HEK293 (cell line): Measurements from ENCODE around the gene SLC34A3.
A peak's percentile ranks its signal among the peaks of the same experiment; 100 is the strongest.

ENCODE experiments used
- BCL6B ChIP-seq: fragments of 450-650 bp; formaldehyde crosslinking; IDR thresholded peaks from 2 replicates; pipeline ENCODE4 v1.5.1; 2017; ENCODE audit warnings: missing biosample characterization, missing genetic modification characterization
- ELK4 ChIP-seq: IDR thresholded peaks from 2 replicates; pipeline ENCODE4 v1.6.1; 2011; ENCODE audit warnings: mild to moderate bottlenecking, low read depth, low read length, borderline replicate concordance
- MZF1 ChIP-seq: fragments of 450-650 bp; formaldehyde crosslinking; IDR thresholded peaks from 2 replicates; pipeline ENCODE4 v1.5.1; 2017; ENCODE audit warnings: missing biosample characterization, missing genetic modification characterization, borderline replicate concordance
- PRDM1 ChIP-seq: fragments of 450-650 bp; formaldehyde crosslinking; IDR thresholded peaks from 2 replicates; pipeline ENCODE4; 2016; ENCODE audit warnings: missing biosample characterization, missing genetic modification characterization
- RBAK ChIP-seq: fragments of 450-650 bp; formaldehyde crosslinking; IDR thresholded peaks from 2 replicates; pipeline ENCODE4 v1.5.1; 2016; ENCODE audit warnings: missing biosample characterization, missing genetic modification characterization
- ZBTB21 ChIP-seq: fragments of 450-650 bp; formaldehyde crosslinking; IDR thresholded peaks from 2 replicates; pipeline ENCODE4 v1.5.1; 2017; ENCODE audit warnings: missing biosample characterization, missing genetic modification characterization
- ZBTB48 ChIP-seq: fragments of 450-650 bp; formaldehyde crosslinking; IDR thresholded peaks from 2 replicates; pipeline ENCODE4 v1.5.1; 2016; ENCODE audit warnings: missing biosample characterization, missing genetic modification characterization
- ZFHX2 ChIP-seq: fragments of 450-650 bp; formaldehyde crosslinking; conservative IDR thresholded peaks from 2 replicates; pipeline ENCODE4 v1.5.1; 2016; ENCODE audit warnings: missing biosample characterization, missing genetic modification characterization
- ZFP41 ChIP-seq: fragments of 450-650 bp; formaldehyde crosslinking; IDR thresholded peaks from 2 replicates; pipeline ENCODE4 v1.5.1; 2016; ENCODE audit warnings: missing biosample characterization, missing genetic modification characterization, borderline replicate concordance
- ZNF114 ChIP-seq: fragments of 450-650 bp; formaldehyde crosslinking; IDR thresholded peaks from 2 replicates; pipeline ENCODE4 v1.5.0; 2017; ENCODE audit warnings: missing biosample characterization, missing genetic modification characterization
- ZNF133 ChIP-seq: fragments of 450-650 bp; formaldehyde crosslinking; IDR thresholded peaks from 2 replicates; pipeline ENCODE4 v1.5.1; 2016; ENCODE audit warnings: missing biosample characterization, missing genetic modification characterization
- ZNF202 ChIP-seq: fragments of 450-650 bp; formaldehyde crosslinking; IDR thresholded peaks from 2 replicates; pipeline ENCODE4 v1.5.1; 2016; ENCODE audit warnings: missing biosample characterization, missing genetic modification characterization, borderline replicate concordance
- ZNF248 ChIP-seq: fragments of 450-650 bp; formaldehyde crosslinking; IDR thresholded peaks from 2 replicates; pipeline ENCODE4 v1.5.1; 2017; ENCODE audit warnings: missing biosample characterization, missing genetic modification characterization
- ZNF266 ChIP-seq: fragments of 450-650 bp; formaldehyde crosslinking; IDR thresholded peaks from 2 replicates; pipeline ENCODE4 v1.5.1; 2016; ENCODE audit warnings: missing biosample characterization, missing genetic modification characterization, low read depth
- ZNF274 ChIP-seq, 2 experiments: fragments of 200-500 bp in 1 of 2; fragments of 450-650 bp in 1 of 2; sonication (Bioruptor generic) in 1 of 2; formaldehyde crosslinking in 1 of 2; IDR thresholded peaks; 2 replicates each; pipeline versions ENCODE4 v1.5.1 to v1.6.1; 2014 to 2016; ENCODE audit warnings: borderline replicate concordance in 1 of 2, inconsistent platforms in 1 of 2, low read length in 1 of 2, missing biosample characterization in 1 of 2, missing genetic modification characterization in 1 of 2
- ZNF366 ChIP-seq: fragments of 450-650 bp; formaldehyde crosslinking; conservative IDR thresholded peaks from 2 replicates; pipeline ENCODE4 v1.5.1; 2016; ENCODE audit warnings: missing biosample characterization, missing genetic modification characterization
- ZNF37A ChIP-seq: fragments of 450-650 bp; IDR thresholded peaks from 2 replicates; pipeline ENCODE4 v1.5.1; 2018; ENCODE audit warnings: missing biosample characterization, missing genetic modification characterization
- ZNF426 ChIP-seq: fragments of 450-650 bp; formaldehyde crosslinking; IDR thresholded peaks from 2 replicates; pipeline ENCODE4 v1.5.1; 2017; ENCODE audit warnings: missing biosample characterization, missing genetic modification characterization, mild to moderate bottlenecking, inconsistent platforms, moderate library complexity
- ZNF596 ChIP-seq: fragments of 450-650 bp; IDR thresholded peaks from 2 replicates; pipeline ENCODE4 v1.5.0; 2018; ENCODE audit warnings: missing biosample characterization, mild to moderate bottlenecking, missing genetic modification characterization, moderate library complexity
- ZNF626 ChIP-seq: fragments of 450-650 bp; sonication (Bioruptor Pico); formaldehyde crosslinking; IDR thresholded peaks from 2 replicates; pipeline ENCODE4 v1.5.1; 2018; ENCODE audit warnings: missing biosample characterization, missing genetic modification characterization, inconsistent platforms
- ZNF677 ChIP-seq: fragments of 450-650 bp; IDR thresholded peaks from 2 replicates; pipeline ENCODE4 v1.5.0; 2018; ENCODE audit warnings: missing biosample characterization, mild to moderate bottlenecking, missing genetic modification characterization, moderate library complexity
- ZNF704 ChIP-seq: fragments of 450-650 bp; formaldehyde crosslinking; IDR thresholded peaks from 2 replicates; pipeline ENCODE4 v1.5.1; 2016; ENCODE audit warnings: missing biosample characterization, missing genetic modification characterization
- ZNF792 ChIP-seq: fragments of 450-650 bp; formaldehyde crosslinking; IDR thresholded peaks from 2 replicates; pipeline ENCODE4 v1.5.1; 2016; ENCODE audit warnings: missing biosample characterization, missing genetic modification characterization
- ZSCAN30 ChIP-seq: fragments of 450-650 bp; IDR thresholded peaks from 2 replicates; pipeline ENCODE4 v1.5.1; 2018; ENCODE audit warnings: missing biosample characterization, mild to moderate bottlenecking, missing genetic modification characterization, moderate library complexity
- TF ChIP-seq, protein P1 (sequence below): fragments of 450-650 bp; formaldehyde crosslinking; IDR thresholded peaks from 2 replicates; pipeline ENCODE4 v1.5.1; 2016; ENCODE audit warnings: missing biosample characterization, missing genetic modification characterization
- TF ChIP-seq, protein P2 (sequence below): fragments of 450-650 bp; formaldehyde crosslinking; IDR thresholded peaks from 2 replicates; pipeline ENCODE4 v1.5.1; 2016; ENCODE audit warnings: missing biosample characterization, missing genetic modification characterization, low read depth

SLC34A3 gene

DNA sequence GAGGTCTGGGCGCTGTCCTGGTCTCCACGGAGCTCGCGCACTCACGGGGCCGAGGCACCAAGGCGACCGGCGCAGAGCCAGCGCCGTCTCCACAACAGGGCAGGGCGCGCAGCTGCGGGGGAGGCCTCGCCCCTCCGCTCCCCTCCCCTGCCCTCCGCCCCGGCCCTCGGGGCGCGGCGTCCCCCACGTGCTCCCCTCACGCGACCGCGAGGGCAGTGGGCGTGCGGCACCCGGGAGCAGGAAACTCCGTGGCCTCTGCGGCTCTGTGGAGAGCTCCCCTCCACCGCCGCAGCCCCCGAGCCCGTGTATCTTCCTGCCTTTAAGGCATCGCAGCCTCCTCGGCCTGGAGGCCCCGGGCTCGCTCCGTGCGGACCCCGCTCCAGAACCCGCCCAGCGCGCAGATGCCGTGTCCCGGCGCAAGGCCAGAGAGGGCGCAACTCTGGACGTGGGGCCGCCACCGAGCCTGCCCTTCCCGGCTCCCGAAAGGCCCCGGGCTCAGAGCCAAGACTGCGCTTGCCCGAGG is 9.7 kb downstream of the SLC34A3 start (continued):
- TF ChIP-seq ZNF704 (tag by site-specific recombination): no peak
- no peak for TF ChIP-seq ZNF677 (tag by site-specific recombination)
- no peak for TF ChIP-seq ZNF626 (tag by site-specific recombination)
- no peak for TF ChIP-seq ZNF37A (tag by site-specific recombination)
- TF ChIP-seq ZNF248: no peak
- no peak for TF ChIP-seq ZNF114
- no peak for TF ChIP-seq ZNF792 (tag by site-specific recombination)
- TF ChIP-seq ZNF274 (IDR thresholded peaks at IDR 0.05; ENCODE audit: low read length): no peak
- no peak for TF ChIP-seq ZNF274 (tag by site-specific recombination; IDR thresholded peaks at IDR 0.05; ENCODE audit: borderline replicate concordance)
- TF ChIP-seq ZBTB21 (tag by site-specific recombination): 0 out of 2 replicates have a peak, but pooled peaks have one; percentile 27
- TF ChIP-seq RBAK (tag by site-specific recombination): no peak
- no peak for TF ChIP-seq ZNF133
- no peak for TF ChIP-seq PRDM1 (tag by site-specific recombination)
- peak; percentile 64; the same call in 1 of the 2 replicates for TF ChIP-seq MZF1
- TF ChIP-seq, protein P1, sequence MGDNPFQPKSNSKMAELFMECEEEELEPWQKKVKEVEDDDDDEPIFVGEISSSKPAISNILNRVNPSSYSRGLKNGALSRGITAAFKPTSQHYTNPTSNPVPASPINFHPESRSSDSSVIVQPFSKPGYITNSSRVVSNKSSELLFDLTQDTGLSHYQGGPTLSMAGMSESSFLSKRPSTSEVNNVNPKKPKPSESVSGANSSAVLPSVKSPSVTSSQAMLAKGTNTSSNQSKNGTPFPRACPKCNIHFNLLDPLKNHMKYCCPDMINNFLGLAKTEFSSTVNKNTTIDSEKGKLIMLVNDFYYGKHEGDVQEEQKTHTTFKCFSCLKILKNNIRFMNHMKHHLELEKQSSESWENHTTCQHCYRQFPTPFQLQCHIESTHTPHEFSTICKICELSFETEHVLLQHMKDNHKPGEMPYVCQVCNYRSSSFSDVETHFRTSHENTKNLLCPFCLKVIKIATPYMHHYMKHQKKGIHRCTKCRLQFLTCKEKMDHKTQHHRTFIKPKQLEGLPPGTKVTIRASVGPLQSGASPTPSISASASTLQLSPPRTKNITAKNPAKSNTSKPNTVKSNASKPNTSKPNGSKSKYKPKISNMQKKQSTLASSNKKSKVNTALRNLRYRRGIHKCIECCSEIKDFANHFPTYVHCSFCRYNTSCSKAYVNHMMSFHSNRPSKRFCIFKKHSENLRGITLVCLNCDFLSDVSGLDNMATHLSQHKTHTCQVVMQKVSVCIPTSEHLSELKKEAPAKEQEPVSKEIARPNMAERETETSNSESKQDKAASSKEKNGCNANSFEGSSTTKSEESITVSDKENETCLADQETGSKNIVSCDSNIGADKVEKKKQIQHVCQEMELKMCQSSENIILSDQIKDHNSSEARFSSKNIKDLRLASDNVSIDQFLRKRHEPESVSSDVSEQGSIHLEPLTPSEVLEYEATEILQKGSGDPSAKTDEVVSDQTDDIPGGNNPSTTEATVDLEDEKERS (tag by site-specific recombination): no peak
- TF ChIP-seq ZNF266 (tag by site-specific recombination): no peak
- TF ChIP-seq ZNF426 (tag by site-specific recombination): no peak
- TF ChIP-seq BCL6B (tag by site-specific recombination): no peak
- no peak for TF ChIP-seq ELK4
- peak; percentile 74 for TF ChIP-seq ZSCAN30 (tag by site-specific recombination)
- TF ChIP-seq, protein P2, sequence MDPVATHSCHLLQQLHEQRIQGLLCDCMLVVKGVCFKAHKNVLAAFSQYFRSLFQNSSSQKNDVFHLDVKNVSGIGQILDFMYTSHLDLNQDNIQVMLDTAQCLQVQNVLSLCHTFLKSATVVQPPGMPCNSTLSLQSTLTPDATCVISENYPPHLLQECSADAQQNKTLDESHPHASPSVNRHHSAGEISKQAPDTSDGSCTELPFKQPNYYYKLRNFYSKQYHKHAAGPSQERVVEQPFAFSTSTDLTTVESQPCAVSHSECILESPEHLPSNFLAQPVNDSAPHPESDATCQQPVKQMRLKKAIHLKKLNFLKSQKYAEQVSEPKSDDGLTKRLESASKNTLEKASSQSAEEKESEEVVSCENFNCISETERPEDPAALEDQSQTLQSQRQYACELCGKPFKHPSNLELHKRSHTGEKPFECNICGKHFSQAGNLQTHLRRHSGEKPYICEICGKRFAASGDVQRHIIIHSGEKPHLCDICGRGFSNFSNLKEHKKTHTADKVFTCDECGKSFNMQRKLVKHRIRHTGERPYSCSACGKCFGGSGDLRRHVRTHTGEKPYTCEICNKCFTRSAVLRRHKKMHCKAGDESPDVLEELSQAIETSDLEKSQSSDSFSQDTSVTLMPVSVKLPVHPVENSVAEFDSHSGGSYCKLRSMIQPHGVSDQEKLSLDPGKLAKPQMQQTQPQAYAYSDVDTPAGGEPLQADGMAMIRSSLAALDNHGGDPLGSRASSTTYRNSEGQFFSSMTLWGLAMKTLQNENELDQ (tag by site-specific recombination): no peak
- peak; percentile 98 for TF ChIP-seq ZFHX2 (tag by site-specific recombination)
- peak; percentile 74 for TF ChIP-seq ZBTB48 (tag by site-specific recombination)
- TF ChIP-seq ZFP41: no peak
- no peak for TF ChIP-seq ZNF366 (tag by site-specific recombination)
- TF ChIP-seq ZNF596 (tag by site-specific recombination): 0 out of 2 replicates have a peak, but pooled peaks have one; percentile 64
- TF ChIP-seq ZNF202 (tag by site-specific recombination): no peak
